Progenitor cell of endocrine pancreas (in vitro differentiated cells): ENCODE data around the gene UBE3B. TPM values are rescaled to one million over a fixed set of nuclear protein-coding genes. Genes with fewer than 3 reads are reported as not detected.

Experiments used
- DNase-seq: peaks from one replicate; pipeline ENCODE4 v3.0.0; 2021; ENCODE audit warnings: low spot score; ENCODE audit not compliant: unreplicated experiment
- H3K27ac Mint-ChIP-seq: 2 replicates; pipeline ENCODE4 v1.8.0; 2021; ENCODE audit warnings: mild to moderate bottlenecking, moderate library complexity, mixed read lengths
- H3K27me3 Mint-ChIP-seq: 2 replicates; pipeline ENCODE4 v1.8.0; 2021; ENCODE audit warnings: mixed read lengths
- H3K36me3 Mint-ChIP-seq: 2 replicates; pipeline ENCODE4 v1.8.0; 2022; ENCODE audit warnings: mixed read lengths; ENCODE audit not compliant: insufficient read depth
- H3K4me1 Mint-ChIP-seq: 2 replicates; pipeline ENCODE4 v1.8.0; 2021; ENCODE audit warnings: low read depth, mixed read lengths
- H3K4me3 Mint-ChIP-seq: 2 replicates; pipeline ENCODE4 v1.8.0; 2021; ENCODE audit warnings: low read depth, mild to moderate bottlenecking, moderate library complexity, mixed read lengths
- H3K9me3 Mint-ChIP-seq: 2 replicates; pipeline ENCODE4 v1.8.0; 2021; ENCODE audit warnings: low read depth, mixed read lengths
- total RNA-seq: library from RNA; stranded (reverse); gene quantifications from 2 replicates; pipeline ENCODE4 v1.2.1, GENCODE V29; 2021
- TF ChIP-seq, protein P1 (sequence below): fragments of 200-600 bp; sonication (generic); IDR thresholded peaks from one replicate; pipeline ENCODE4 v1.5.0; 2021; ENCODE audit warnings: antibody characterized with exemption, mild to moderate bottlenecking; ENCODE audit not compliant: unreplicated experiment

UBE3B gene
- total RNA-seq, 1 donor from 2014 or later = 41.8 TPM

DNA sequence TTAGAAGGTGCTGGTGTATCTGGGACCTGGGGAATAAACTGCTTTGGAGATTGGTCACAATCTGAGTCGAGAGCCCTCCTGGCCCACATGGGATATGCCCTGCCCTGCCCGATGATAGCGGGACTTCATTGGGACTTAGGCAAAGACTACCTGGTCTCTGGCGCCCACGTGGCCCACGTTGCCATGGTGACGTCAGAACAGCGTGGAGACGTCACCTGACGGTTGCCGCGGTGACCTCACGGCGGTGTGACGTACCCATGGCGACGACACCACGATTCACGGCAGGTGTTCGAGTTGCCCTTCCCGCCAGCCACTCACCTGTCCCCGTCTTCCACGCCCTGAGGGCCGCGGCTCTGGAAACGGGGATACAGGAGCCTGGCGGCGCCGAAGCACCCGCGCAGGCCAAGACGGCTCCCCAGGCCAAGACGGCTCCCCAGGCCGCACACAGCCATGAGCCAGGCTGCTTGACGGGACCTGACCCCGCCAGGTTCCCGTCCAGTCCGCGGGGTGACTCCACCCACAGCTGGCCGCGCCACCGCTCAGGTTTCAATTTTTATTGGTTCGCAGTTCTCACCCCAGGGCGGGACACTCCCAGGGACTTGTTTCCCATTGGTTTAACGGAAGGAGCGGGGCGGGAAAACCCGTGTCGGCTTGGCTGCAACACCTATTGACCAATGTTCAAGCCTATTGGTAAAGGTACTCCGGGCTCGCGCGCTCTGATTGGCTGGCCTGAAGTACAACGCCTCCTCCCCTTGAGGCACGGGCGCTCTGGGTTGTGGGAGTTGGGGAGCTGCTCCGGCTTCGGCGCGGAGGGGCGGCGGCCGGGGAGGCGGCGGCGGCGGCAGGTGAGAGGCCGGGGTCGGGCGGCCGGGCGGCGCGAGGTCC lies 95.8 kb downstream of the UBE3B start, which contains the start of the genes MMAB and MVK:
MMAB (minus strand) TSS at position 476 of the 885 bp plus-strand sequence; CDS start at position 452, 24 bp downstream.
MVK (plus strand) TSS at position 766 of the 885 bp plus-strand sequence. CDS start 1,029 bp downstream, outside the sequence.
- TF ChIP-seq, protein P1, sequence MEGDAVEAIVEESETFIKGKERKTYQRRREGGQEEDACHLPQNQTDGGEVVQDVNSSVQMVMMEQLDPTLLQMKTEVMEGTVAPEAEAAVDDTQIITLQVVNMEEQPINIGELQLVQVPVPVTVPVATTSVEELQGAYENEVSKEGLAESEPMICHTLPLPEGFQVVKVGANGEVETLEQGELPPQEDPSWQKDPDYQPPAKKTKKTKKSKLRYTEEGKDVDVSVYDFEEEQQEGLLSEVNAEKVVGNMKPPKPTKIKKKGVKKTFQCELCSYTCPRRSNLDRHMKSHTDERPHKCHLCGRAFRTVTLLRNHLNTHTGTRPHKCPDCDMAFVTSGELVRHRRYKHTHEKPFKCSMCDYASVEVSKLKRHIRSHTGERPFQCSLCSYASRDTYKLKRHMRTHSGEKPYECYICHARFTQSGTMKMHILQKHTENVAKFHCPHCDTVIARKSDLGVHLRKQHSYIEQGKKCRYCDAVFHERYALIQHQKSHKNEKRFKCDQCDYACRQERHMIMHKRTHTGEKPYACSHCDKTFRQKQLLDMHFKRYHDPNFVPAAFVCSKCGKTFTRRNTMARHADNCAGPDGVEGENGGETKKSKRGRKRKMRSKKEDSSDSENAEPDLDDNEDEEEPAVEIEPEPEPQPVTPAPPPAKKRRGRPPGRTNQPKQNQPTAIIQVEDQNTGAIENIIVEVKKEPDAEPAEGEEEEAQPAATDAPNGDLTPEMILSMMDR = no peak
- peak; percentile 97 for DNase-seq
- Mint-ChIP-seq H3K4me3 (peak within 1 kb of the TSS; percentile 88), H3K27ac (peak within 1 kb of the TSS; percentile 97), H3K9me3 (no peaks in the 10 kb centered on the region), H3K36me3 (peaks cover 4% of the 10 kb centered on the region), H3K4me1 (peaks cover 18% of the 10 kb centered on the region), H3K27me3 (no peaks in the 10 kb centered on the region)

- no peak for DNase-seq
- Mint-ChIP-seq H3K4me1 (peaks cover 18% of the 10 kb centered on the region), H3K4me3 (peak overlapping the region; percentile 88), H3K9me3 (no peaks in the 10 kb centered on the region), H3K27me3 (no peaks in the 10 kb centered on the region), H3K36me3 (peaks cover 4% of the 10 kb centered on the region), H3K27ac (peak overlapping the region; percentile 97)
- TF ChIP-seq, protein P1 = no peak
These were observed 96.4 kb downstream of the UBE3B start for GRCh38 chr12:109573914-109574244.

DNA sequence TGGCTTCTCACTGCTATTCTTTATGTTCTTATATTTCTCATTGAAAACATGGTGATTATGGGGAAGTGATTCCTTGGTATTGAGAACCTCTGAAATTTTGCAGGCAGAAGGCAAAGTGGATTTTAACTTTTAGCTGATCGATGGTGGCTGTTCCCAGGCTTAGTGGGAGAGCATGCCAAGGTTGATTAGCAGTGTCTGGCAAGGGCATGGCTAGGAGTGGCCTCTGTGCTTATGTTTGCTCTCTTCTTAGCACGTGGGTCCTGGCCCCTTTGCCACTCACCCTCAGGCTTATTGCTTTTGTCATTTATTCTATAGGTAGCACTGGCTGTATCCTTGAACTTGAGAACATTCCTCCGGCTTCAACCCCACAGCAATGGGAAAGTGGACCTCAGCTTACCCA lies 98.2 kb downstream of the UBE3B start:
- no peak overlapping the region for H3K4me3 Mint-ChIP-seq
- no peaks in the 10 kb centered on the region for H3K9me3 Mint-ChIP-seq
- peaks cover 6% of the 10 kb centered on the region for H3K36me3 Mint-ChIP-seq
- DNase-seq = no peak
- H3K27me3 Mint-ChIP-seq = no peaks in the 10 kb centered on the region
- TF ChIP-seq, protein P1 = no peak
- H3K27ac Mint-ChIP-seq = no peak overlapping the region
- H3K4me1 Mint-ChIP-seq = peaks cover 18% of the 10 kb centered on the region

DNA sequence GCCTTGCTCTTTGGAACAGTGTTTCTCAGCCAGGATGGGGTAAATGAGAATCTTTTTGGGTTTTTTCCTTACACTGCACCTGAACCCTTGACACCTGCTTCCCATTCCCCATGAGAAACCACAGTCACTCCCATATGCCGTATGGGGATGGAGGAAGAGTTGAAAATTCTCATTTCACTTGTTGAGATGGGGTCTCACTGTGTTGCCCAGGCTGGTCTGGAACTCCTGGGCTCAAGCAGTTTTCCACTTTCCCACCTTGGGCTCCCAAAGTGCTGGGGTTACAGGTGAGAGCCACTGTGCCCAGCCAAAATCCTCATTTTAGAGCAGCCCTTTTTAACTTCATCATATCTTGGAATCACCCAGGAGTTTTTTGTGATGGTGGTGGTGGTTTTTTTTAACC lies 99.9 kb downstream of the UBE3B start:
- H3K27ac Mint-ChIP-seq = no peak overlapping the region
- DNase-seq = no peak
- no peak overlapping the region for H3K4me3 Mint-ChIP-seq
- H3K9me3 Mint-ChIP-seq = no peaks in the 10 kb centered on the region
- H3K27me3 Mint-ChIP-seq = no peaks in the 10 kb centered on the region
- peaks cover 18% of the 10 kb centered on the region for H3K4me1 Mint-ChIP-seq
- TF ChIP-seq, protein P1 = no peak
- peaks cover 6% of the 10 kb centered on the region for H3K36me3 Mint-ChIP-seq

- H3K9me3 Mint-ChIP-seq = no peaks in the 10 kb centered on the region
- no peaks in the 10 kb centered on the region for H3K27me3 Mint-ChIP-seq
- TF ChIP-seq, protein P1 = no peak
- DNase-seq = no peak
- no peak overlapping the region for H3K27ac Mint-ChIP-seq
- H3K4me1 Mint-ChIP-seq = peaks cover 10% of the 10 kb centered on the region
- H3K4me3 Mint-ChIP-seq = no peak overlapping the region
- H3K36me3 Mint-ChIP-seq = peaks cover 6% of the 10 kb centered on the region
These were observed 101.0 kb downstream of the UBE3B start for GRCh38 chr12:109578330-109578927.
